Stimulated activated CD8-positive, alpha-beta memory T cell treated with anti-CD3 and anti-CD28 coated beads, Interleukin-4, amount 100 ng/mL, for 24 hours (primary cell): ENCODE results near the gene ENTREP3.
"Not testable (repeated sequence)": the region's sequence is repeated elsewhere in the genome, so short reads cannot be mapped to it uniquely, and the experiment has no call there.

ENCODE experiments used
- DNase-seq: peaks from one replicate; pipeline ENCODE4 v3.0.0-alpha.2; 2020; ENCODE audit warnings: low read depth

The ENTREP3 gene

GRCh38 chr1:155250633-155251449, 4.4 kb downstream of the ENTREP3 start:
- peak; percentile 95 for DNase-seq

- DNase-seq = no peak
Observed at GRCh38 chr1:155250246-155250632, 5.0 kb downstream of the ENTREP3 start.

GRCh38 chr1:155247667-155248553, 7.4 kb downstream of the ENTREP3 start:
- no peak for DNase-seq

DNA sequence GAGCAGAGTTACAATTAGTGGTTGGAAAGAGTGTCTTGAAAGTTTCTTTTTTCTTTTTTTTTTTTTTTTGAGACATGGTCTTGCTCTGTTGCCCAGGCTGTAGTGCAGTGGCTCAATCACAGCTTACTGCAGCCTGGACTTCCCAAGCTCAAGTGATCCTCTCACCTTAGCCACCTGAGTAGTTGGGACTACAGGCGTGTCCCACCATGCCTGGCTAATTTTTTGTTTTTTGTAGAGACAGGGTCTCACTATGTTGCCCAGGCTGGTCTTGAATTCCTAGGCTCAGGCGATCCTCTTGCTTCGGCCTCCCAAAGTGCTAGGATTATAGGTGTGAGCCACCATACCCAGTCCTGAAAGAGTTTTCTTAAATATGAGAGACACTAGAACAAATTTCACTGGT, 8.5 kb downstream of the ENTREP3 start:
- DNase-seq = not testable (repeated sequence)

- no peak for DNase-seq
Observed at GRCh38 chr1:155245163-155245524, 10.1 kb downstream of the ENTREP3 start.

GRCh38 chr1:155244368-155245162, 10.7 kb downstream of the ENTREP3 start:
- DNase-seq = peak; percentile 93

GRCh38 chr1:155242805-155243358, 12.4 kb downstream of the ENTREP3 start:
- no peak for DNase-seq

GRCh38 chr1:155241841-155242264, 13.4 kb downstream of the ENTREP3 start:
- no peak for DNase-seq

DNA sequence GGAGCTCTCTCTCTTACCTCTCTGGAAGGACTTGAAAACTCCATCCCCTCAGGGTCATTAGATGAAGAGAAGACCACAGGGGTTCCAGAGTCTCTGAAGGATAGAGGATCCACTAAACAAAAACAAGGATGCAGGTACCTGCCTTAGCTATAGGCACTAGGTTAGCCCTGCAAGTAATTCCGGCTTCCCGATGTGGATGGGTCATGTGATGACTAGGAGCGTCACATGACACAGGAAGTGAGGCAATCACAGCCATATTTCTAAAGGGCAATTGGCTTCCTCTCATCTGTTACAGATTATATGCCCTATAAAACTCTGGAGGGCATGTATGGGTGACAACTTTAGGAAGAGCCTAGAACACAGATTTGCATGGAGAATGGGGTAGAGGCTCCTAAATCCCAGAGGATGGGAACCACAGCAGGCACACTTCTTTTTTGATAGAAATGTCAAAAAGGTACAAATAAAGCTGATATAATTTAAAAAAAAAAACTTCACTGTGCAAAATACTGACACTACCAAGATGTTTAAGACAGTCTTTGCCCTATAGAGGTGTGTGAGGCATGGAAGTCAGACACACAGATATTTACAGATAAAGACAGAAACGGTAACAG, 14.1 kb downstream of the ENTREP3 start:
- no peak for DNase-seq

- DNase-seq = no peak
Observed at GRCh38 chr1:155236451-155236850, 18.8 kb downstream of the ENTREP3 start.

DNA sequence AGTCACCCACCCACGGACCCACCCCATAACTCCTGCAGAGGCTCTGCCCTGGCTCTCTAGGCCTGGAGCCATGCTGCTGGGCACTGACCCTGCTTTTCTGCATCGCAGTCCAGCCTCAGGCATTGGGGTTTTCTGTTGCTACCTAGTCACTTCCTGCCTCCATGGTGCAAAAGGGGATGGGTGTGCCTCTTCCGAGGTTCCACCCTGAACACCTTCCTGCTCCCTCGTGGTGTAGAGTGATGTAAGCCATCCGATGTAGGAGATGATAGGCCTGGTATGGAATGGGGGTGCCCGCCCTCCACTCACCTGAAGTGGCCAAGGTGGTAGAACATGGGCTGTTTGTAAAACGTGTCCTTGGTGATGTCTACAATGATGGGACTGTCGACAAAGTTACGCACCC, 19.9 kb downstream of the ENTREP3 start:
- DNase-seq = not testable (repeated sequence)

DNA sequence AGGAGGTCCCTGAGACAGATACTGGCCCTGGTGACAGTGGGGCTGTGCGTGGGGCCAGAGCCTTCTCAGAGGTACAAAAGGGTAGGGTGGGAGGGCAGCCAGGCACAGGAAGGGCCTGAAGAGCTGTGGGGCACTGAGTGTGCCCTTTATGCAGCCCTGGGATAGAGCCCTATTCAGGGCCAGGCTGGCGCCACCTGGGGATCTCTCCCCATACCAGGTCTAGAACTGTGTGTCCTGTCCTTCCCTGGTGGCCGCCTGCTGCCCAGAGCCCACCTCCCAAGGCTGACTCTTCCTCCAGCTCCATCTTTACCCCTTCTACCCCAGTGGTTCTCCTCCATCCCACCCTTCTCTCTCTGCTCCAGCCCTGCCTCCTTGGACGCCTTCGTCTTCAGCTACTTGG, 21.8 kb downstream of the ENTREP3 start:
- not testable (repeated sequence) for DNase-seq

- not testable (repeated sequence) for DNase-seq
Observed at GRCh38 chr1:155232001-155232978, 23.0 kb downstream of the ENTREP3 start.

DNA sequence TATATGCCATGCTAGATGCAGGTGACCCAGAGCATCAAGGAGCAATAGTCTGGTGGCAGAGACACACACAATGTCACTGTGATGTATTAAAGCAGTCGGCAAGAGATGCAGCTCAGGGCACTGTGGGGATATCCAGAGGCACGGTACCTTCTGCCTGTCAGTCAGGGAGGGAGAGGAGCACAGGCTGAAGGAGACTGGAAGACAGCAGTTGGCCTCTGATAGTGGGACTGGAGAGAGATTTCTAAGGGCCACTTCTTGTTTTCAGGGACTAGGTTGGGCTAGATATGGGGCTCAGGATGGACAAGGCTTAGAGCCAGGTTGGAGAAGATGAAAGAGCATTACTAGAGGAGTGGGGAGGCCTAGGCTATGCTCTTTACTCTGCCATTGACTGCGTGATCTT, 24.0 kb downstream of the ENTREP3 start:
- not testable (repeated sequence) for DNase-seq

- no peak for DNase-seq
Observed at GRCh38 chr1:155228096-155228427, 27.2 kb downstream of the ENTREP3 start.

DNA sequence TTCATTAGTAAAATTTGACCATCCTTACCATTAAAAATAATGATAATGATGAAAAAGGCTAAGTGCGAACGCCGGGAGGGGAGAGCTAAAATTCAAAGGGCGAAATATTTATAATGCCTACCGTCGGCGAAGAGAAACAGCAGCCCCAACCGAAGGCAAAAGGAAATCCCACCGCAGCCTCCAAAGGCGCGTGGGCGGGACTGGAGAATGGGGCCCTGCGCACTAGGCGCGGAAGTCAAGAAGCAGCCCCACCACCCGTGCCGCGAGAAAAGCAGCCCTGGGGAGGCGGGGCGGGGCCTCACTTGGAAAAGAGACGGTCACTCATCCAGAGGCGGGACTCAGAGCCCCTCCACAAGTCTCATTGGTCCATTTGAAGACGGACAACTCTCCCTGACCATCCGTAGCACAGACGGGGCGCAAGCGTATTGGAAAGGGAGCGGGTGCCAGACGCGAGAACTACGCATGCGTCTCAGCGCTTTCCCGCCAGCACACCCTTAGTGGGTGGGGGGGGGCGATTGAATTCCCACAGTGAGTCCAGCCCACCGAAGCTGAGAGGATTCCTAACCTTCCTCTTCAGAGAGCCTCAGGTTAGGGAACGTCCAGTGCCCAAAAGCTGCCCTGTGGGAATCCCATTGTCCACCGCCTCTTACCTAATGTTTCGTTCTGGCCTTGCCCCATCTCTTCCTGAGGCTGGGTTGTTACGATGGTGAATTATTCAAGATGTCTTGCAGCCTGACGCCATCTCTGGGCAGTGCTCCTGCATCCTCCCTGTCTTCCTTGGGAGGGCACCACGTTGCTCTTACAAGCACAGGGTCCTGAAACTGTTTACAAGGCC, 27.8 kb downstream of the ENTREP3 start:
- DNase-seq = peak; percentile 100

GRCh38 chr1:155226910-155227260, 28.4 kb downstream of the ENTREP3 start:
- peak; percentile 51 for DNase-seq

GRCh38 chr1:155226188-155226909, 28.9 kb downstream of the ENTREP3 start:
- peak; percentile 86 for DNase-seq

GRCh38 chr1:155225404-155225759, 29.9 kb downstream of the ENTREP3 start:
- DNase-seq = not testable (repeated sequence)
